Adrenal gland (tissue), 5 donors: ENCODE data around the gene USP10.

ENCODE experiments used
- POLR2A ChIP-seq, 2 donors: fragments of 450-650 bp; IDR thresholded peaks; one replicate each; pipeline ENCODE4 v1.6.1; 2017; ENCODE audit warnings: antibody characterized with exemption in 2 of 2, mild to moderate bottlenecking in 2 of 2, moderate library complexity in 1 of 2
- TF ChIP-seq, protein P1 (sequence below), 6 experiments: fragments of 450-650 bp in 4 of 6; fragments of 200-600 bp in 2 of 6; sonication (generic) in 1 of 6; IDR thresholded peaks; 1 replicate in 5 of 6; 2 replicates in 1 of 6; pipeline versions ENCODE4 v1.5.1 to v1.8.0; 2016 to 2021; ENCODE audit warnings: antibody characterized with exemption in 6 of 6, mild to moderate bottlenecking in 2 of 6, moderate library complexity in 1 of 6
- donor health status: DM: no; HTN: no; CAD: no.

DNA sequence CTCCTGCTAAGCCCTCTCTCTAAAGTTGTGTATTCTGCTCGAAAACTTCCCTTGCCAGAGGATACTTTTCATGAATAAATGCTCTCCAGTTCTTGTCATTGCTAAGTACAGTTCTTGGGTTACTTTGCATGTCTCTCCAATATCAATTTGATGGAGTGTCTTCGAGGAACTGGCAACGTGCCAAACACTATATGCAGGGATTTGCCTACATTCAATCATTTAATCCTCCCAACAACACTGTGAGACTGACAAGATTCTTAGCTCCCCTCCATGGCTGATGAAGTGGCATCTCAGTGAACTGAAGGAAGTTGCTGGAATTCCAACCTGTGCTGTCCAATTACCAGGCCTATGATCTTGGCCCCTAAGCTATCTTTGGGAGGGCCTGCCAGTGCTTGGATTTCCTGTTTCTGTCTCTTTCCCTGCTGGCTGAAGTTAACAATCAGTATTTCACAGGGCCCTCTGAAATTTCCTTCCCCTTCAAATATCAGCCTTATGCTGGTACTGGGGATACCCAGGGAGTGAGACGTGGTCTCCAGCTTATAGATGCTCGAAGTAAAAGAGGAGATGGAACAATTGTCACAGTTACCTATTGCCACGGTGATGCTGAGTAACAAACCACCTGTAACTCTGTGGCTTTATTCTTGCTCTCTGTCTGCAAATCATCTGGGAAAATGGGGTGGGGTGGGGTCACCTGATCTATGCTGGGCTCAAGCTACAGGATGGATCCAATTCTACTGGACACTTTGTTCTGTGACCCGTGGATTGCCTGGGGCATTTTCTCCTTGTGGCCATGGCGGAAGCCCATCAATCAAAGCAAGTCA is 100.6 kb downstream of the USP10 start:
- TF ChIP-seq POLR2A (IDR thresholded peaks at IDR 0.05) = no peak
- TF ChIP-seq, protein P1, sequence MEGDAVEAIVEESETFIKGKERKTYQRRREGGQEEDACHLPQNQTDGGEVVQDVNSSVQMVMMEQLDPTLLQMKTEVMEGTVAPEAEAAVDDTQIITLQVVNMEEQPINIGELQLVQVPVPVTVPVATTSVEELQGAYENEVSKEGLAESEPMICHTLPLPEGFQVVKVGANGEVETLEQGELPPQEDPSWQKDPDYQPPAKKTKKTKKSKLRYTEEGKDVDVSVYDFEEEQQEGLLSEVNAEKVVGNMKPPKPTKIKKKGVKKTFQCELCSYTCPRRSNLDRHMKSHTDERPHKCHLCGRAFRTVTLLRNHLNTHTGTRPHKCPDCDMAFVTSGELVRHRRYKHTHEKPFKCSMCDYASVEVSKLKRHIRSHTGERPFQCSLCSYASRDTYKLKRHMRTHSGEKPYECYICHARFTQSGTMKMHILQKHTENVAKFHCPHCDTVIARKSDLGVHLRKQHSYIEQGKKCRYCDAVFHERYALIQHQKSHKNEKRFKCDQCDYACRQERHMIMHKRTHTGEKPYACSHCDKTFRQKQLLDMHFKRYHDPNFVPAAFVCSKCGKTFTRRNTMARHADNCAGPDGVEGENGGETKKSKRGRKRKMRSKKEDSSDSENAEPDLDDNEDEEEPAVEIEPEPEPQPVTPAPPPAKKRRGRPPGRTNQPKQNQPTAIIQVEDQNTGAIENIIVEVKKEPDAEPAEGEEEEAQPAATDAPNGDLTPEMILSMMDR (IDR thresholded peaks at IDR 0.05) = no peak
